DOHH2 (cell line): ENCODE data around the gene ASTL.

Experiments
- CTCF ChIP-seq: fragments of 200-600 bp; sonication (generic); IDR thresholded peaks from one replicate; pipeline ENCODE4 v1.5.1; 2014; ENCODE audit warnings: antibody characterized with exemption, mild to moderate bottlenecking, low read depth, low read length; ENCODE audit not compliant: poor library complexity, severe bottlenecking
- EZH2phosphoT487 ChIP-seq: fragments of 200-600 bp; sonication (generic); IDR thresholded peaks from 2 replicates; pipeline ENCODE4 v1.6.1; 2017; ENCODE audit warnings: borderline replicate concordance, mild to moderate bottlenecking, antibody characterized with exemption, low read length, moderate library complexity, mixed read lengths

- TF ChIP-seq CTCF (no peak), EZH2phosphoT487 (no peak)
Measured at GRCh38 chr2:96123290-96123689, 15.0 kb downstream of the ASTL start.
